Epithelial cell of proximal tubule (primary cell): ENCODE measurements around the gene OR5H15. TPM values are rescaled to one million over a fixed set of nuclear protein-coding genes. Genes with fewer than 3 reads are reported as not detected.
"Not testable (repeated sequence)": the region's sequence is repeated elsewhere in the genome, so short reads cannot be mapped to it uniquely, and the experiment has no call there.

Experiments used
- DNase-seq: peaks from one replicate; pipeline ENCODE4 v3.0.0-alpha.2; 2011; ENCODE audit warnings: low read depth
- H3K4me3 ChIP-seq: 2 replicates; pipeline ENCODE4 v1.5.1; 2011; ENCODE audit warnings: low read depth, mild to moderate bottlenecking, low read length
- CTCF ChIP-seq: conservative IDR thresholded peaks from 2 replicates; pipeline ENCODE4 v1.5.1; 2012; ENCODE audit warnings: low read depth, mild to moderate bottlenecking, low read length
- total RNA-seq: library from RNA; depleted of rRNA; stranded (reverse); fragments of >200 nt; gene quantifications from 2 replicates; pipeline ENCODE4 v1.2.3, GENCODE V29; 2015

OR5H15 gene
- total RNA-seq, result not detected in 2 replicates

DNA sequence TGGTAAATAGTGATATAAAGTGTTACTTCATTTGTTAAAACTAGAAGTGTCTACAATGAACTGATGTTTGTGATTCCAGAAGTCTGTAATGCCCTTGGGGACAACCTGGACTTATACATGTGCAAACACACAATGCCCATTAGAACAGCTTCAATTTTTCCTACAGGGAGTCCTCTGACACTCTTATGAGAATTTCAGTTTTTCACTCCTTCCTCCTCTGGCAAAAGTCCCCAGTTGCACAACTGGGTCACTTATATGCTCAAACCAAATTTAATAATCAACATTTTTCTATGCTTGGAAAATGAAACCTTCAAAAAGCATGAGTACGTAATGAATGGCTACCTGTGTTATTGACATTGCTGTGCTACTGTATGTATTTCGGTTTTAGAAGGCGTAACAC, at the start of gene OR5H15:
Gene OR5H15, plus strand, starts transcription at position 301 of the 400 bp plus-strand sequence. CDS start 2,004 bp downstream, outside the sequence.
- H3K4me3 ChIP-seq, result no peak within 1 kb of the TSS
- TF ChIP-seq CTCF, result no peak
- no peak for DNase-seq

DNA sequence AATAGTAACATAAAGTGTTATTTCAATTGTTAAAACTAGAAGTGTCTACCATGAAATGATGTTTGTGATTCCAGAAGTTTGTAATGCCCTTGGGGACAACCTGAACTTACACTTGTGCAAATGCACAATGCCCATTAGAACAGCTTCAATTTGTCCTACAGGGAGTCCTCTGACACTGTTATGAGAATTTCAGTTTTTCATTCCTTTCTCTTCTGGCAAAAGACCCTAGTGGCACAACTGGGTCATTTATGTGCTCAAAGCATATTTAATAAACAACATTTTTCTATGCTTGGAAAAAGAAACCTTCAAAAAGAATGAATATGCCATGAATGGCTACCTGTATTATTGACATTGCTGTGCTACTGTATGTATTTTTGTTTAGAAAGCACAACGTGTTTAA, 36.1 kb upstream of the OR5H15 start, which contains the start of gene OR5H1:
Gene OR5H1, plus strand, starts transcription at position 301 of the 400 bp plus-strand sequence. CDS start 1,977 bp downstream, outside the sequence.
- no peak for TF ChIP-seq CTCF
- no peak within 1 kb of the TSS for H3K4me3 ChIP-seq
- DNase-seq, result no peak

- DNase-seq, result no peak
- no peak overlapping the region for H3K4me3 ChIP-seq
- no peak for TF ChIP-seq CTCF
These were observed 29.9 kb upstream of the OR5H15 start for GRCh38 chr3:98136631-98137030.

- not testable (repeated sequence) for H3K4me3 ChIP-seq, DNase-seq
These were observed 28.5 kb upstream of the OR5H15 start for GRCh38 chr3:98137826-98138557.

DNA sequence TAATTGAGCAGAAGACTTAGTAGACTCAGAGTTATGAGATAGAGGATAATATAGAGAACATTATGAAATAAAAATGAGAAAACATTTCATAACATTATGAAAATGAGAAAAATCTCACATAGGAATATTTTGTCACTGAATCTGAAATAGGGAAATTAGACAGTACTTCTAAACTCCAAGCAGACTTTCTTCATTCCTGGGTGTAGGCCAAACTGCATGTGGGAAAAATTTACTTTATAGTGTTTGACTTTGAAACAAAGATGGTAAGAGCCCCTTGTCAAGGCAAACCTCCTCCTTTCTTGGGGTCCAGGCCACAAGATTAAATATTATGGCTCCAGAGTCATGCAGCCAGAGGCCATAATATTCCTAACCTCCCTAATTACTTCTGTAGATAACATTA, 26.0 kb upstream of the OR5H15 start:
- no peak for DNase-seq
- no peak overlapping the region for H3K4me3 ChIP-seq
- no peak for TF ChIP-seq CTCF

DNA sequence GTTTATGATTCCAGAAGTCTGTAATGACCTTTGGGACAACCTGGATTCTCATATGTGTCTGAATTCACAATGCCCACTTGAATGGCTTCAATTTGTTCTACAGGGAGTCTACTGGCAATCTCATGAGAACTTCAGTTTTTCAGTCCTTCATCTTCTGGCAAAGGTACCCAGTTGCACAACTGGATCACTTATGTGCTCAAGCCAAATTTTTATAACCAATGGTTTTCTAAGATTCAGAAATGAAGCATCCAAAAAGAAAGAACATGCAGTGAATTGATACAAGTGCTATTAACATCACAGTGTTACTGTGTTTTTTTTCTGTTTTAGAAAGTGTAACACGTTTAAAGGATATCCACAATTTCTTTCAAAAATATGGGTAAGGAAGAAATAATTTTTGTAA, 19.3 kb upstream of the OR5H15 start, which contains the start of gene OR5H14:
Gene OR5H14, plus strand, starts transcription at position 301 of the 400 bp plus-strand sequence. CDS start 1,907 bp downstream, outside the sequence.
- no peak for TF ChIP-seq CTCF
- H3K4me3 ChIP-seq, result no peak within 1 kb of the TSS
- DNase-seq, result no peak

DNA sequence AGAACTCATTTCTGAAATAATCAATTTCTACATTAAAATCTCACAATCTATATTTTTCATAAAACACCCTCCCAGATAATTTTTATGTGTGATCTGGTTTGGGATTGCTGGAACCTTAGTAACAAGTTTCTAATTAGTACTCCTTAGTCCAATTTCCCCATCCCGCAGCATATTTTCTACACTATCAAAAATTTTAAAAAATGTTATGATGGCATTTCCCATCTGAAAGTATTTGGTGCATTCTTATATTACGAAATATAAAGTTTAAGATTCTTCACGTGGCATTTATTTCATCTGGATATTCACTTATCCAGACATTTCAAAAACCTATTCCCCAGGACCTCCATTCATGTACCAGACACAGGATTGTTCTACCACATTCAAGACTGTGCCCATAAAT, 17.7 kb upstream of the OR5H15 start:
- no peak overlapping the region for H3K4me3 ChIP-seq
- no peak for DNase-seq
- no peak for TF ChIP-seq CTCF

DNA sequence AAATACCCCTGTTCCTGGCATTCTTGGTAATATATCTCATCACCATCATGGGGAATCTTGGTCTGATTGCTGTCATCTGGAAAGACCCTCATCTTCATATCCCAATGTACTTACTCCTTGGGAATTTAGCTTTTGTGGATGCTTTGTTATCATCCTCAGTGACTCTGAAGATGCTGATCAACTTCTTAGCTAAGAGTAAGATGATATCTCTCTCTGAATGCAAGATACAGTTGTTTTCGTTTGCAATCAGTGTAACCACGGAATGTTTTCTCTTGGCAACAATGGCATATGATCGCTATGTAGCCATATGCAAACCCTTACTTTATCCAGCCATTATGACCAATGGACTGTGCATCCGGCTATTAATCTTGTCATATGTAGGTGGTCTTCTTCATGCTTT, 17.0 kb upstream of the OR5H15 start:
- DNase-seq, result not testable (repeated sequence)

More for the DNA sequence above, 17.0 kb upstream of the OR5H15 start:
- H3K4me3 ChIP-seq, result not testable (repeated sequence)
